ENCODE results near the gene TRIM27.

The TRIM27 gene

DNA sequence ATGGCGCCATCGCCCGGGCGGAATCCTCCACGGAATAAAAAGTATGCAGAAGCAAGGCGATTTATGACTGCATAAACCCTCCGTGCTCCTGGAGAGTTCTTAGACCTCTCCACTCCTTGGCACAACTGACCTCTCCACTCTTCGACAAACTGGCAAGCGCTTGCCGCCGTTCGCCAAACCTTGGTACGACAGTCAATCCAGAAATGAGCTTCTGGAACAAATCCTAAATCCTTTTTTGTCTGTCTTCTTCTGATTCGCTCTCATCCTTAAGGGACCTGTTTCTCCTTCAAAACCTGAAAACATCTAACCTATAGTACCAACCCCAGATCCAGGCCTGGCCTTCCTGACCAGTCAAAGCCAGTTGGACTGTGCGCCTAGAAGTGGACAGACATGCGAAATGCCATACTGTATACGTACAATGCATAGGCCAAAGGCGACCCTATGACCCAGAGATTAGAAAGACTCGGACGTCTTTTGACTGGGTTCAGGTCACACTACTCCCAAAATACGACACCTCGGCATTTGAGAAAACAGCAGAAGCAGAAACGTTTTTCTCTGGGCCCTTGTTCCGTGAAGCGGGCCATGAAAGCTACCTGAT lies 59.4 kb downstream of the TRIM27 start:
- Histone ChIP-seq H3K27me3 (replicated peaks in 2 of 5; ENCODE audit: control insufficient read depth in 4 of 5, insufficient read depth in 5 of 5, low read length in 4 of 5) (no peaks in the 10 kb centered on the region), H3K4me1 (ENCODE audit: control extremely low read depth in 1 of 4, control insufficient read depth in 4 of 4, insufficient read depth in 4 of 4, low read length in 3 of 4) (peaks cover 2 to 35% (median 19%) of the 10 kb centered on the region in 4 experiments), H3K9me3 (ENCODE audit: control extremely low read depth in 1 of 5, control insufficient read depth in 4 of 5, insufficient read depth in 2 of 5, low read depth in 1 of 5, low read length in 4 of 5) (peaks cover 0 to 4% (median 0%) of the 10 kb centered on the region in 5 experiments), H3K4me3 (ENCODE audit: control insufficient read depth in 1 of 7, extremely low read depth in 1 of 7, insufficient read depth in 4 of 7, low read depth in 2 of 7, low read length in 6 of 7) (peak overlapping the region; percentile 66 to 91 (median 81)), H3K27ac (ENCODE audit: insufficient read depth in 1 of 2, low read depth in 1 of 2, low read length in 2 of 2, poor library complexity in 1 of 2, severe bottlenecking in 2 of 2) (peak overlapping the region in 1 of 2 experiments; percentile 82), H3K36me3 (ENCODE audit: control insufficient read depth in 4 of 4, insufficient read depth in 4 of 4, low read length in 3 of 4) (no peaks in the 10 kb centered on the region)
- POLR2A ChIA-PET, result no interaction called here
- CTCF ChIA-PET, result interaction anchor here (1.0 to 2.1 kb wide), 5 partner anchors 10 to 152 kb away, joined by 3 to 7 read pairs (median 3); no protein-coding TSS in a partner anchor
- no peak for DNase-seq
- 57% methylated on average over 20 of the region's 25 CpGs for WGBS (ENCODE audit: insufficient coverage)

DNA sequence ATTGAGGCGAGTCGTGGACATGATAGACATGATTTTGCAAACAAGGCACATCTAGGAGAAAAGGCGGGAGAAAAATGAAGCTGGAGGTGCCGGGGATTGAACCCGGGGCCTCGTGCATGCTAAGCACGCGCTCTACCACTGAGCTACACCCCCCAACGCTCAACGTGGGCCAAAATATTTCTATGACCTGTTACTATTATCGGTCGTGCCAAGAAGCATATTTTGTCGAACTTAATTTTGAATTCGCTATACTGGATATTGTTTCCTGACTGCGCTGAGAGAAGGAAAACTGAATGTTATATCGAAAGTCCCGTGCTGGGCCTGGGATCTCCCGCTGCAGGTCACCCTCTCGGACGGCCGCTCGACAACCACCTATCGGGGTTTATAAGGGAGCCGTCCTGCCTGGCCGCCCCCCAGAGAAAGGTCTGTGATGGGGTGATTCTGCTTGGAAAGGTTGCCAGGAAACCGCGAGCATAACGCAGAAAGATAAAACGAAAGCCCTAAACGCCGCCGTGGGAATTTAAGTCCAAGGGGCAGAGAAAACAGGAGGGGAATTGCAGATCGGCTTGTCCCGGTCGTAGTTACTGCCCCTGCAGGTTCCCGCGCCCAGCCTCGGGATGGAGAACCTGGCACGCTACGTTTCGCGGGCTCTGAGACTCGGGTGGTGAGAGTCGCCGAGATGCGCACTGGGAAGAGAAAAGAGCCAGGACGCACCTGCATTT lies 60.0 kb downstream of the TRIM27 start:
- Histone ChIP-seq H3K36me3 (ENCODE audit: control insufficient read depth in 4 of 4, insufficient read depth in 4 of 4, low read length in 3 of 4) (no peaks in the 10 kb centered on the region), H3K9me3 (ENCODE audit: control extremely low read depth in 1 of 5, control insufficient read depth in 4 of 5, insufficient read depth in 2 of 5, low read depth in 1 of 5, low read length in 4 of 5) (peaks cover 0 to 4% (median 0%) of the 10 kb centered on the region in 5 experiments), H3K4me3 (ENCODE audit: control insufficient read depth in 1 of 7, extremely low read depth in 1 of 7, insufficient read depth in 4 of 7, low read depth in 2 of 7, low read length in 6 of 7) (peak overlapping the region; percentile 66 to 91 (median 81)), H3K27ac (ENCODE audit: insufficient read depth in 1 of 2, low read depth in 1 of 2, low read length in 2 of 2, poor library complexity in 1 of 2, severe bottlenecking in 2 of 2) (peak overlapping the region in 1 of 2 experiments; percentile 82), H3K27me3 (replicated peaks in 2 of 5; ENCODE audit: control insufficient read depth in 4 of 5, insufficient read depth in 5 of 5, low read length in 4 of 5) (no peaks in the 10 kb centered on the region), H3K4me1 (ENCODE audit: control extremely low read depth in 1 of 4, control insufficient read depth in 4 of 4, insufficient read depth in 4 of 4, low read length in 3 of 4) (peaks cover 2 to 35% (median 19%) of the 10 kb centered on the region in 4 experiments)
- ChIA-PET CTCF (interaction anchor here (1.1 to 2.5 kb wide), 8 partner anchors 11 to 152 kb away, joined by 3 to 7 read pairs (median 4); no protein-coding TSS in a partner anchor), POLR2A (no interaction called here)
- whole genome bisulfite sequencing (ENCODE audit: insufficient coverage), result 0% methylated on average over 42 of the region's 47 CpGs
- DNase-seq, result peak; percentile 84 to 93 (median 92)

DNA sequence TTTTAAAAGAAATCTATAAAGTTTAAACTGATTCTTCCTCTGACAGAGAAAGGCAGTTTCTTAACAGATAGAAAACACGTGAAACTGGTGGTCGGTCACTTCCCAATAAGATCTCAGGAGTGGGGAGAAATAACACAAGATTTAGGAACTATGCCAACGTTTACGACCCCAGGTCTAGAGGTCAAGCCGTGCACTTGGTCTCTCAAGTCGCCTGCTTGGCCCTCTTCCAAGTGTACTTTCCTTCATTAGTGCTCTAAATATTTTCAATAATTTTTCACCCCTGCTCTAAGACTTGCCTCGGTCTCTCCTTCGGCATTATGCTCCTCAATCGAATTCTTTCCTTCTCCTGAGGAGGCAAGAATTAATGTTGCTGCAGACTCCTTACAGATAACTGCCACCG lies 61.7 kb downstream of the TRIM27 start:
- CTCF ChIA-PET, result interaction anchor here (1.8 to 2.5 kb wide), 2 partner anchors 19 to 154 kb away, joined by 5 to 7 read pairs; no protein-coding TSS in a partner anchor
- DNase-seq, result no peak

GRCh38 chr6:28861339-28861738 lies 62.4 kb downstream of the TRIM27 start:
- 93% methylated on average over 22 of the region's 22 CpGs for whole genome bisulfite sequencing (ENCODE audit: insufficient coverage)
- DNase-seq, result no peak
- no peaks in the 10 kb centered on the region for H3K27me3 ChIP-seq (replicated peaks in 2 of 5; ENCODE audit: control insufficient read depth in 4 of 5, insufficient read depth in 5 of 5, low read length in 4 of 5)
- H3K9me3 ChIP-seq (ENCODE audit: control extremely low read depth in 1 of 5, control insufficient read depth in 4 of 5, insufficient read depth in 2 of 5, low read depth in 1 of 5, low read length in 4 of 5), result peaks cover 0 to 4% (median 0%) of the 10 kb centered on the region in 5 experiments
- no peak overlapping the region for H3K27ac ChIP-seq (ENCODE audit: insufficient read depth in 1 of 2, low read depth in 1 of 2, low read length in 2 of 2, poor library complexity in 1 of 2, severe bottlenecking in 2 of 2)
- POLR2A ChIA-PET, result no interaction called here
- CTCF ChIA-PET, result interaction anchor here (2.0 to 2.5 kb wide), 2 partner anchors 11 to 20 kb away, joined by 4 to 7 read pairs; no protein-coding TSS in a partner anchor
- H3K4me1 ChIP-seq (ENCODE audit: control extremely low read depth in 1 of 4, control insufficient read depth in 4 of 4, insufficient read depth in 4 of 4, low read length in 3 of 4), result peaks cover 0 to 29% (median 17%) of the 10 kb centered on the region in 4 experiments
- H3K36me3 ChIP-seq (ENCODE audit: control insufficient read depth in 4 of 4, insufficient read depth in 4 of 4, low read length in 3 of 4), result no peaks in the 10 kb centered on the region
- no peak overlapping the region for H3K4me3 ChIP-seq (ENCODE audit: control insufficient read depth in 1 of 7, extremely low read depth in 1 of 7, insufficient read depth in 4 of 7, low read depth in 2 of 7, low read length in 6 of 7)

More for the DNA sequence above, 61.7 kb downstream of the TRIM27 start:
- Histone ChIP-seq H3K4me1 (ENCODE audit: control extremely low read depth in 1 of 4, control insufficient read depth in 4 of 4, insufficient read depth in 4 of 4, low read length in 3 of 4) (peaks cover 2 to 33% (median 19%) of the 10 kb centered on the region in 4 experiments), H3K9me3 (ENCODE audit: control extremely low read depth in 1 of 5, control insufficient read depth in 4 of 5, insufficient read depth in 2 of 5, low read depth in 1 of 5, low read length in 4 of 5) (peaks cover 0 to 4% (median 0%) of the 10 kb centered on the region in 5 experiments), H3K36me3 (ENCODE audit: control insufficient read depth in 4 of 4, insufficient read depth in 4 of 4, low read length in 3 of 4) (no peaks in the 10 kb centered on the region), H3K27ac (ENCODE audit: insufficient read depth in 1 of 2, low read depth in 1 of 2, low read length in 2 of 2, poor library complexity in 1 of 2, severe bottlenecking in 2 of 2) (no peak overlapping the region), H3K4me3 (ENCODE audit: control insufficient read depth in 1 of 7, extremely low read depth in 1 of 7, insufficient read depth in 4 of 7, low read depth in 2 of 7, low read length in 6 of 7) (no peak overlapping the region), H3K27me3 (replicated peaks in 2 of 5; ENCODE audit: control insufficient read depth in 4 of 5, insufficient read depth in 5 of 5, low read length in 4 of 5) (no peaks in the 10 kb centered on the region)
- 96% methylated on average over 7 of the region's 10 CpGs for whole genome bisulfite sequencing (ENCODE audit: insufficient coverage)
- POLR2A ChIA-PET, result no interaction called here

DNA sequence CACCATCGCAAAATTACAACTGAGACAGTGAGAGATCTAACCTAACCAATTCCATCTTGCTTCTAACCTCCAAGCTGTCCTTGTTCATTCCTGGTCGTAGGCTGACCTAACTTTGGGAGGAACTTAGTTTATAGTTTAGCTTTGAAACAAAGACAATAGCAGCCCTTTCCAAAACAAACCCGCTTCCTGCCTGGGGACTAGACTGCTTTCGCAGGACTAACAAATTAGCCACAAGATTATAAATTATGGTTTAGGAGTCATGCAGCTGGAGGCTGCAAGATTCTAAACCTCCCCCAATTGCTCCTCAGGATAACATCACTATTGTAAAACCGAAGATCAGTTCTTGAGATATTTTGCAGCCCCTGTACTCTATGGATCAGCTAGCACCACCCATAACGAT lies 63.2 kb downstream of the TRIM27 start:
- peak in 2 of 3 donors; percentile 53 to 65 for DNase-seq
- H3K4me1 ChIP-seq (ENCODE audit: control extremely low read depth in 1 of 4, control insufficient read depth in 4 of 4, insufficient read depth in 4 of 4, low read length in 3 of 4), result peaks cover 0 to 29% (median 16%) of the 10 kb centered on the region in 4 experiments
- ChIA-PET CTCF (interaction anchor here (0.6 to 2.0 kb wide), 5 partner anchors 10 to 156 kb away, joined by 3 to 4 read pairs (median 3); no protein-coding TSS in a partner anchor), POLR2A (no interaction called here)
- H3K27me3 ChIP-seq (replicated peaks in 2 of 5; ENCODE audit: control insufficient read depth in 4 of 5, insufficient read depth in 5 of 5, low read length in 4 of 5), result no peaks in the 10 kb centered on the region
- H3K4me3 ChIP-seq (ENCODE audit: control insufficient read depth in 1 of 7, extremely low read depth in 1 of 7, insufficient read depth in 4 of 7, low read depth in 2 of 7, low read length in 6 of 7), result peak overlapping the region in 2 of 7 experiments; percentile 2 to 48
- H3K36me3 ChIP-seq (ENCODE audit: control insufficient read depth in 4 of 4, insufficient read depth in 4 of 4, low read length in 3 of 4), result no peaks in the 10 kb centered on the region
- H3K27ac ChIP-seq (ENCODE audit: insufficient read depth in 1 of 2, low read depth in 1 of 2, low read length in 2 of 2, poor library complexity in 1 of 2, severe bottlenecking in 2 of 2), result no peak overlapping the region
- peaks cover 0 to 3% (median 0%) of the 10 kb centered on the region in 5 experiments for H3K9me3 ChIP-seq (ENCODE audit: control extremely low read depth in 1 of 5, control insufficient read depth in 4 of 5, insufficient read depth in 2 of 5, low read depth in 1 of 5, low read length in 4 of 5)
- 5% methylated on average over 2 of the region's 6 CpGs for WGBS (ENCODE audit: insufficient coverage)

DNA sequence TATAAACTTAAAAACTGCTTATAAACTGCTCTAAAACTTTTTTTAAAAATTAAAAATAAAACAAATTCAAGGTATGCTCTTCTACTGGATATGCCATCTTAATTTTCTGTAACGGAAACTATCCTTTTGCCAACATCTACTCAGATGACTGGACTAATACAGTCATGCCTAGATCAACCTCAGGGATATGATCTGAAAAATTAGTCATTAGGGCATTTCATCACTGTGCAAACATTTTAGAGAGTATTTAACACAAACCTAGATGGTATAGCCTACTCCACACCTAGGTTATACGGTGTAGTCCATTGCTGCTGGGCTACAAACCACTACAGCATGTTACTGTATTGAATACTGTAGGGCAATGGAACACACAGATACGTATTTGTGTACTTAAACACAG lies 64.8 kb downstream of the TRIM27 start:
- Histone ChIP-seq H3K36me3 (ENCODE audit: control insufficient read depth in 4 of 4, insufficient read depth in 4 of 4, low read length in 3 of 4) (no peaks in the 10 kb centered on the region), H3K9me3 (ENCODE audit: control extremely low read depth in 1 of 5, control insufficient read depth in 4 of 5, insufficient read depth in 2 of 5, low read depth in 1 of 5, low read length in 4 of 5) (peaks cover 0 to 3% (median 0%) of the 10 kb centered on the region in 5 experiments), H3K4me3 (ENCODE audit: control insufficient read depth in 1 of 7, extremely low read depth in 1 of 7, insufficient read depth in 4 of 7, low read depth in 2 of 7, low read length in 6 of 7) (no peak overlapping the region), H3K4me1 (ENCODE audit: control extremely low read depth in 1 of 4, control insufficient read depth in 4 of 4, insufficient read depth in 4 of 4, low read length in 3 of 4) (peaks cover 0 to 21% (median 11%) of the 10 kb centered on the region in 4 experiments), H3K27ac (ENCODE audit: insufficient read depth in 1 of 2, low read depth in 1 of 2, low read length in 2 of 2, poor library complexity in 1 of 2, severe bottlenecking in 2 of 2) (no peak overlapping the region), H3K27me3 (replicated peaks in 2 of 5; ENCODE audit: control insufficient read depth in 4 of 5, insufficient read depth in 5 of 5, low read length in 4 of 5) (no peaks in the 10 kb centered on the region)
- DNase-seq, result no peak
- ChIA-PET POLR2A (no interaction called here), CTCF (interaction anchor here (1.4 kb wide), 1 partner anchor 157 kb away, joined by 3 read pairs; no protein-coding TSS in a partner anchor)
- WGBS (ENCODE audit: insufficient coverage), result no CpG with 5 or more reads among the region's 3 CpGs
